ENCODE results near the gene MIDN.

- no peak for TF ChIP-seq CTCF (IDR thresholded peaks at IDR 0.05; ENCODE audit: low read length)
- TF ChIP-seq EZH2phosphoT487 (IDR thresholded peaks at IDR 0.05; ENCODE audit: low read length) = no peak
- TF ChIP-seq EZH2 (optimal IDR thresholded peaks at IDR 0.05; ENCODE audit: low read depth, low read length) = no peak
Observed at GRCh38 chr19:1261798-1262622, 13.6 kb downstream of the MIDN start.

Data from MM.1S (cell line).